ENCODE measurements around the gene LRP1B.

Gene LRP1B

GRCh38 chr2:142040556-142040955, 90.3 kb downstream of the LRP1B start:
- no peak for DNase-seq

- DNase-seq, result no peak
Observed at GRCh38 chr2:142038826-142039225, 92.0 kb downstream of the LRP1B start.

GRCh38 chr2:142037744-142038143, 93.1 kb downstream of the LRP1B start:
- no peak for DNase-seq

GRCh38 chr2:142037066-142037465, 93.8 kb downstream of the LRP1B start:
- DNase-seq, result no peak

GRCh38 chr2:142033393-142033792, 97.4 kb downstream of the LRP1B start:
- no peak for DNase-seq

GRCh38 chr2:142031656-142032055, 99.2 kb downstream of the LRP1B start:
- no peak for DNase-seq

GRCh38 chr2:142030735-142031134, 100.1 kb downstream of the LRP1B start:
- no peak for DNase-seq

- no peak for DNase-seq
Observed at GRCh38 chr2:142029974-142030373, 100.8 kb downstream of the LRP1B start.

- DNase-seq, result no peak
Observed at GRCh38 chr2:142025394-142025793, 105.4 kb downstream of the LRP1B start.

- no peak for DNase-seq
Observed at GRCh38 chr2:142020368-142020767, 110.4 kb downstream of the LRP1B start.

- DNase-seq, result no peak
Observed at GRCh38 chr2:142014536-142014935, 116.3 kb downstream of the LRP1B start.

GRCh38 chr2:142012797-142013196, 118.0 kb downstream of the LRP1B start:
- DNase-seq, result no peak

GRCh38 chr2:142010477-142011270, 120.1 kb downstream of the LRP1B start:
- no peak for DNase-seq

GRCh38 chr2:142008135-142008744, 122.6 kb downstream of the LRP1B start:
- DNase-seq, result no peak

- DNase-seq, result no peak
Observed at GRCh38 chr2:141994066-141994465, 136.8 kb downstream of the LRP1B start.

- DNase-seq, result no peak
Observed at GRCh38 chr2:141992695-141993094, 138.1 kb downstream of the LRP1B start.

- DNase-seq, result no peak
Observed at GRCh38 chr2:141968433-141968832, 162.4 kb downstream of the LRP1B start.

GRCh38 chr2:141967980-141968379, 162.8 kb downstream of the LRP1B start:
- no peak for DNase-seq

GRCh38 chr2:141967503-141967902, 163.3 kb downstream of the LRP1B start:
- DNase-seq, result no peak

GRCh38 chr2:141959941-141960340, 170.9 kb downstream of the LRP1B start:
- no peak for DNase-seq

GRCh38 chr2:141959016-141959415, 171.8 kb downstream of the LRP1B start:
- no peak for DNase-seq

- no peak for DNase-seq
Observed at GRCh38 chr2:141957827-141958450, 172.9 kb downstream of the LRP1B start.

GRCh38 chr2:141957321-141957720, 173.5 kb downstream of the LRP1B start:
- DNase-seq, result no peak

Data from central memory CD4-positive, alpha-beta T cell (primary cell).